Measurements from ENCODE around the gene SYPL1. TPM values are rescaled to one million over a fixed set of nuclear protein-coding genes. Genes with fewer than 3 reads are reported as not detected.

The SYPL1 gene
- polyA plus RNA-seq, 1 of the 3 experiments (the other 2 are of a cell fraction) = 72.4 TPM

- H3K27ac ChIP-seq (ENCODE audit: low read depth in 2 of 2, low read length in 1 of 2) = peak overlapping the region in 1 of 2 experiments; percentile 7; a peak in 1 of 4 replicates
- TF ChIP-seq, protein P1, sequence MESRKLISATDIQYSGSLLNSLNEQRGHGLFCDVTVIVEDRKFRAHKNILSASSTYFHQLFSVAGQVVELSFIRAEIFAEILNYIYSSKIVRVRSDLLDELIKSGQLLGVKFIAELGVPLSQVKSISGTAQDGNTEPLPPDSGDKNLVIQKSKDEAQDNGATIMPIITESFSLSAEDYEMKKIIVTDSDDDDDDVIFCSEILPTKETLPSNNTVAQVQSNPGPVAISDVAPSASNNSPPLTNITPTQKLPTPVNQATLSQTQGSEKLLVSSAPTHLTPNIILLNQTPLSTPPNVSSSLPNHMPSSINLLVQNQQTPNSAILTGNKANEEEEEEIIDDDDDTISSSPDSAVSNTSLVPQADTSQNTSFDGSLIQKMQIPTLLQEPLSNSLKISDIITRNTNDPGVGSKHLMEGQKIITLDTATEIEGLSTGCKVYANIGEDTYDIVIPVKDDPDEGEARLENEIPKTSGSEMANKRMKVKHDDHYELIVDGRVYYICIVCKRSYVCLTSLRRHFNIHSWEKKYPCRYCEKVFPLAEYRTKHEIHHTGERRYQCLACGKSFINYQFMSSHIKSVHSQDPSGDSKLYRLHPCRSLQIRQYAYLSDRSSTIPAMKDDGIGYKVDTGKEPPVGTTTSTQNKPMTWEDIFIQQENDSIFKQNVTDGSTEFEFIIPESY (IDR thresholded peaks at IDR 0.05; ENCODE audit: borderline replicate concordance, low read depth) = no peak
- no peak for TF ChIP-seq TAF1 (IDR thresholded peaks at IDR 0.05; ENCODE audit: borderline replicate concordance, low read depth, low read length)
- no peak for TF ChIP-seq RFX5 (IDR thresholded peaks at IDR 0.05; ENCODE audit: low read length)
- no peak for TF ChIP-seq NFIC (IDR thresholded peaks at IDR 0.05; ENCODE audit: borderline replicate concordance)
- no peak; the same call in 1 of the 2 replicates for TF ChIP-seq FOSL2 (IDR thresholded peaks at IDR 0.05; ENCODE audit: borderline replicate concordance, low read depth)
- no peak for TF ChIP-seq MEF2A (IDR thresholded peaks at IDR 0.05; ENCODE audit: borderline replicate concordance, low read depth)
- TF ChIP-seq JUND (IDR thresholded peaks at IDR 0.05) = no peak
- TF ChIP-seq, protein P2, sequence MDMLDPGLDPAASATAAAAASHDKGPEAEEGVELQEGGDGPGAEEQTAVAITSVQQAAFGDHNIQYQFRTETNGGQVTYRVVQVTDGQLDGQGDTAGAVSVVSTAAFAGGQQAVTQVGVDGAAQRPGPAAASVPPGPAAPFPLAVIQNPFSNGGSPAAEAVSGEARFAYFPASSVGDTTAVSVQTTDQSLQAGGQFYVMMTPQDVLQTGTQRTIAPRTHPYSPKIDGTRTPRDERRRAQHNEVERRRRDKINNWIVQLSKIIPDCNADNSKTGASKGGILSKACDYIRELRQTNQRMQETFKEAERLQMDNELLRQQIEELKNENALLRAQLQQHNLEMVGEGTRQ (IDR thresholded peaks at IDR 0.05; ENCODE audit: borderline replicate concordance, low read depth, low read length) = no peak
- TF ChIP-seq, protein P3, sequence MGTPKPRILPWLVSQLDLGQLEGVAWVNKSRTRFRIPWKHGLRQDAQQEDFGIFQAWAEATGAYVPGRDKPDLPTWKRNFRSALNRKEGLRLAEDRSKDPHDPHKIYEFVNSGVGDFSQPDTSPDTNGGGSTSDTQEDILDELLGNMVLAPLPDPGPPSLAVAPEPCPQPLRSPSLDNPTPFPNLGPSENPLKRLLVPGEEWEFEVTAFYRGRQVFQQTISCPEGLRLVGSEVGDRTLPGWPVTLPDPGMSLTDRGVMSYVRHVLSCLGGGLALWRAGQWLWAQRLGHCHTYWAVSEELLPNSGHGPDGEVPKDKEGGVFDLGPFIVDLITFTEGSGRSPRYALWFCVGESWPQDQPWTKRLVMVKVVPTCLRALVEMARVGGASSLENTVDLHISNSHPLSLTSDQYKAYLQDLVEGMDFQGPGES (IDR thresholded peaks at IDR 0.05; ENCODE audit: low read depth, low read length) = no peak
- TF ChIP-seq PBX3 (IDR thresholded peaks at IDR 0.05) = no peak
- no peak for TF ChIP-seq RAD21 (IDR thresholded peaks at IDR 0.05; ENCODE audit: low read length)
- TF ChIP-seq FOXM1 (IDR thresholded peaks at IDR 0.05; ENCODE audit: low read depth) = no peak
- TF ChIP-seq TCF12 (IDR thresholded peaks at IDR 0.05) = no peak; the same call in 1 of the 2 replicates
- no peak for TF ChIP-seq FOXJ3 (CRISPR knock-in tag; IDR thresholded peaks at IDR 0.05)
- TF ChIP-seq EZH2phosphoT487 (IDR thresholded peaks at IDR 0.05; ENCODE audit: borderline replicate concordance, low read depth) = no peak
- TF ChIP-seq SIN3A (IDR thresholded peaks at IDR 0.05; ENCODE audit: borderline replicate concordance, low read depth, low read length) = no peak
- TF ChIP-seq POLR2AphosphoS5 (IDR thresholded peaks at IDR 0.05; ENCODE audit: low read depth, low read length) = no peak
- TF ChIP-seq, protein P4, sequence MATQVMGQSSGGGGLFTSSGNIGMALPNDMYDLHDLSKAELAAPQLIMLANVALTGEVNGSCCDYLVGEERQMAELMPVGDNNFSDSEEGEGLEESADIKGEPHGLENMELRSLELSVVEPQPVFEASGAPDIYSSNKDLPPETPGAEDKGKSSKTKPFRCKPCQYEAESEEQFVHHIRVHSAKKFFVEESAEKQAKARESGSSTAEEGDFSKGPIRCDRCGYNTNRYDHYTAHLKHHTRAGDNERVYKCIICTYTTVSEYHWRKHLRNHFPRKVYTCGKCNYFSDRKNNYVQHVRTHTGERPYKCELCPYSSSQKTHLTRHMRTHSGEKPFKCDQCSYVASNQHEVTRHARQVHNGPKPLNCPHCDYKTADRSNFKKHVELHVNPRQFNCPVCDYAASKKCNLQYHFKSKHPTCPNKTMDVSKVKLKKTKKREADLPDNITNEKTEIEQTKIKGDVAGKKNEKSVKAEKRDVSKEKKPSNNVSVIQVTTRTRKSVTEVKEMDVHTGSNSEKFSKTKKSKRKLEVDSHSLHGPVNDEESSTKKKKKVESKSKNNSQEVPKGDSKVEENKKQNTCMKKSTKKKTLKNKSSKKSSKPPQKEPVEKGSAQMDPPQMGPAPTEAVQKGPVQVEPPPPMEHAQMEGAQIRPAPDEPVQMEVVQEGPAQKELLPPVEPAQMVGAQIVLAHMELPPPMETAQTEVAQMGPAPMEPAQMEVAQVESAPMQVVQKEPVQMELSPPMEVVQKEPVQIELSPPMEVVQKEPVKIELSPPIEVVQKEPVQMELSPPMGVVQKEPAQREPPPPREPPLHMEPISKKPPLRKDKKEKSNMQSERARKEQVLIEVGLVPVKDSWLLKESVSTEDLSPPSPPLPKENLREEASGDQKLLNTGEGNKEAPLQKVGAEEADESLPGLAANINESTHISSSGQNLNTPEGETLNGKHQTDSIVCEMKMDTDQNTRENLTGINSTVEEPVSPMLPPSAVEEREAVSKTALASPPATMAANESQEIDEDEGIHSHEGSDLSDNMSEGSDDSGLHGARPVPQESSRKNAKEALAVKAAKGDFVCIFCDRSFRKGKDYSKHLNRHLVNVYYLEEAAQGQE (IDR thresholded peaks at IDR 0.05; ENCODE audit: low read depth, low read length) = no peak
- WGBS (ENCODE audit: low lambda C conversion rate) = 73% methylated on average over 5 of the region's 5 CpGs
- POLR2A ChIA-PET = no interaction called here
- H3K4me3 ChIP-seq (ENCODE audit: low read depth in 2 of 2, low read length in 1 of 2) = no peak overlapping the region
- H3F3A ChIP-seq (replicated peaks; ENCODE audit: insufficient read depth) = peaks cover under 1% of the 10 kb centered on the region
- no peak overlapping the region for H3K9ac ChIP-seq
- H2AFZ ChIP-seq (ENCODE audit: low read depth) = no peak overlapping the region
- no peaks in the 10 kb centered on the region for H3K36me3 ChIP-seq (replicated peaks in 1 of 2; ENCODE audit: control insufficient read depth in 1 of 2, insufficient read depth in 2 of 2, low read length in 1 of 2)
- no peaks in the 10 kb centered on the region for H4K20me1 ChIP-seq (ENCODE audit: insufficient read depth)
- H3K4me2 ChIP-seq = 0 out of 2 replicates have a peak overlapping the region, but pooled peaks have one; percentile 26
- H3K4me1 ChIP-seq (ENCODE audit: control insufficient read depth in 1 of 2, insufficient read depth in 2 of 2, low read depth in 1 of 2, low read length in 1 of 2) = peaks cover 3 to 25% of the 10 kb centered on the region in 2 experiments; a peak in 1 of 4 replicates
- no peak for DNase-seq
- CTCF ChIA-PET = interaction anchor here (0.7 to 14.1 kb wide), 9 partner anchors 8 to 398 kb away, joined by 3 to 593 read pairs (median 4); no protein-coding TSS in a partner anchor
- H3K9me2 ChIP-seq = no peaks in the 10 kb centered on the region
- no peaks in the 10 kb centered on the region for H3K9me3 ChIP-seq
- H3K79me2 ChIP-seq (ENCODE audit: insufficient read depth) = no peaks in the 10 kb centered on the region
- no peaks in the 10 kb centered on the region for H3K27me3 ChIP-seq (ENCODE audit: insufficient read depth)
Observed at GRCh38 chr7:106050746-106051117, 61.4 kb downstream of the SYPL1 start.

All from SK-N-SH (cell line).